T47D (cell line): ENCODE data around the gene PPIB.
"Not testable (repeated sequence)": the region's sequence is repeated elsewhere in the genome, so short reads cannot be mapped to it uniquely, and the experiment has no call there.

Experiments used
- DNase-seq, 2 experiments: peaks; one replicate each; pipeline versions ENCODE4 v3.0.0 to v3.0.0-alpha.2; 2011 to 2012; ENCODE audit warnings: low read depth in 1 of 2, low spot score in 1 of 2
- JUND ChIP-seq: IDR thresholded peaks from 2 replicates; pipeline ENCODE4 v1.6.1; 2012; ENCODE audit warnings: low read depth
- in situ Hi-C: cut with HindIII; loops from 2 replicates; pipeline ENCODE4 v1.10.0; 2016; ENCODE audit warnings: low sequenced_read_pairs, low pct_unique_long_range_greater_than_20kb

PPIB gene

GRCh38 chr15:64127521-64128270, 35.1 kb downstream of the PPIB start:
- DNase-seq = no peak
- no peak for TF ChIP-seq JUND
- in situ Hi-C loops = no loop called here

- no peak for TF ChIP-seq JUND
- in situ Hi-C loops = no loop called here
- DNase-seq = no peak
These were observed 36.8 kb downstream of the PPIB start for GRCh38 chr15:64125978-64126377.

GRCh38 chr15:64122936-64123351, 39.9 kb downstream of the PPIB start:
- in situ Hi-C loops = no loop called here
- TF ChIP-seq JUND = no peak
- no peak for DNase-seq

- no peak for DNase-seq
- in situ Hi-C loops = no loop called here
- no peak for TF ChIP-seq JUND
These were observed 40.4 kb downstream of the PPIB start for GRCh38 chr15:64122444-64122843.

- DNase-seq = no peak
- in situ Hi-C loops = no loop called here
- TF ChIP-seq JUND = no peak
These were observed 41.2 kb downstream of the PPIB start for GRCh38 chr15:64121614-64122013.

- DNase-seq, in situ Hi-C loops: not testable (repeated sequence)
These were observed 42.5 kb downstream of the PPIB start for GRCh38 chr15:64120322-64120721.

GRCh38 chr15:64117759-64118487, 44.9 kb downstream of the PPIB start:
- DNase-seq = no peak
- TF ChIP-seq JUND = no peak
- in situ Hi-C loops = no loop called here

- no peak for TF ChIP-seq JUND
- no peak for DNase-seq
- in situ Hi-C loops = no loop called here
These were observed 49.9 kb downstream of the PPIB start for GRCh38 chr15:64112904-64113303.

GRCh38 chr15:64112073-64112772, 50.6 kb downstream of the PPIB start:
- TF ChIP-seq JUND = no peak
- in situ Hi-C loops = no loop called here
- no peak for DNase-seq

GRCh38 chr15:64111679-64112050, 51.2 kb downstream of the PPIB start:
- no peak for DNase-seq
- no peak for TF ChIP-seq JUND
- in situ Hi-C loops = no loop called here

GRCh38 chr15:64110950-64111678, 51.7 kb downstream of the PPIB start:
- in situ Hi-C loops = no loop called here
- no peak for TF ChIP-seq JUND
- no peak for DNase-seq

- in situ Hi-C loops, DNase-seq: not testable (repeated sequence)
These were observed 52.6 kb downstream of the PPIB start for GRCh38 chr15:64110108-64110701.
